ENCODE data around the gene HTT.

DNA sequence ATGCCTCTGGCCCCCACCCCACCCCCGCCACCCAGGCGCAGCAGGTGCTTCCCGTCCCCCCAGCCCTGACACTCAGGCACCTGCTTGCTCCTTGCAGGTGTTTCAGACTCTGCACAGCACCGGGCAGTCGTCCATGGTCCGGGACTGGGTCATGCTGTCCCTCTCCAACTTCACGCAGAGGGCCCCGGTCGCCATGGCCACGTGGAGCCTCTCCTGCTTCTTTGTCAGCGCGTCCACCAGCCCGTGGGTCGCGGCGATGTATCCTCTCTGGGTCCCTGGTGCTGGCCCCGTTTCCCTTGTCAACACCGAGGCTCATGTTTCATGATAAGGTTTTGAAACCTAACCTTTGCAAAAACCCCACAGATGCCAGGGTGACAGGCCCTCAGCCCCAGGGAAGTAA lies 164.2 kb downstream of the HTT start:
- no peak for TF ChIP-seq EZH2phosphoT487 (IDR thresholded peaks at IDR 0.05; ENCODE audit: low read length)
- TF ChIP-seq, protein P1, sequence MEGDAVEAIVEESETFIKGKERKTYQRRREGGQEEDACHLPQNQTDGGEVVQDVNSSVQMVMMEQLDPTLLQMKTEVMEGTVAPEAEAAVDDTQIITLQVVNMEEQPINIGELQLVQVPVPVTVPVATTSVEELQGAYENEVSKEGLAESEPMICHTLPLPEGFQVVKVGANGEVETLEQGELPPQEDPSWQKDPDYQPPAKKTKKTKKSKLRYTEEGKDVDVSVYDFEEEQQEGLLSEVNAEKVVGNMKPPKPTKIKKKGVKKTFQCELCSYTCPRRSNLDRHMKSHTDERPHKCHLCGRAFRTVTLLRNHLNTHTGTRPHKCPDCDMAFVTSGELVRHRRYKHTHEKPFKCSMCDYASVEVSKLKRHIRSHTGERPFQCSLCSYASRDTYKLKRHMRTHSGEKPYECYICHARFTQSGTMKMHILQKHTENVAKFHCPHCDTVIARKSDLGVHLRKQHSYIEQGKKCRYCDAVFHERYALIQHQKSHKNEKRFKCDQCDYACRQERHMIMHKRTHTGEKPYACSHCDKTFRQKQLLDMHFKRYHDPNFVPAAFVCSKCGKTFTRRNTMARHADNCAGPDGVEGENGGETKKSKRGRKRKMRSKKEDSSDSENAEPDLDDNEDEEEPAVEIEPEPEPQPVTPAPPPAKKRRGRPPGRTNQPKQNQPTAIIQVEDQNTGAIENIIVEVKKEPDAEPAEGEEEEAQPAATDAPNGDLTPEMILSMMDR (IDR thresholded peaks at IDR 0.05; ENCODE audit: low read length): no peak
